ENCODE measurements around the gene ABAT.
"Not testable (repeated sequence)": the region's sequence is repeated elsewhere in the genome, so short reads cannot be mapped to it uniquely, and the experiment has no call there.

The ABAT gene

DNA sequence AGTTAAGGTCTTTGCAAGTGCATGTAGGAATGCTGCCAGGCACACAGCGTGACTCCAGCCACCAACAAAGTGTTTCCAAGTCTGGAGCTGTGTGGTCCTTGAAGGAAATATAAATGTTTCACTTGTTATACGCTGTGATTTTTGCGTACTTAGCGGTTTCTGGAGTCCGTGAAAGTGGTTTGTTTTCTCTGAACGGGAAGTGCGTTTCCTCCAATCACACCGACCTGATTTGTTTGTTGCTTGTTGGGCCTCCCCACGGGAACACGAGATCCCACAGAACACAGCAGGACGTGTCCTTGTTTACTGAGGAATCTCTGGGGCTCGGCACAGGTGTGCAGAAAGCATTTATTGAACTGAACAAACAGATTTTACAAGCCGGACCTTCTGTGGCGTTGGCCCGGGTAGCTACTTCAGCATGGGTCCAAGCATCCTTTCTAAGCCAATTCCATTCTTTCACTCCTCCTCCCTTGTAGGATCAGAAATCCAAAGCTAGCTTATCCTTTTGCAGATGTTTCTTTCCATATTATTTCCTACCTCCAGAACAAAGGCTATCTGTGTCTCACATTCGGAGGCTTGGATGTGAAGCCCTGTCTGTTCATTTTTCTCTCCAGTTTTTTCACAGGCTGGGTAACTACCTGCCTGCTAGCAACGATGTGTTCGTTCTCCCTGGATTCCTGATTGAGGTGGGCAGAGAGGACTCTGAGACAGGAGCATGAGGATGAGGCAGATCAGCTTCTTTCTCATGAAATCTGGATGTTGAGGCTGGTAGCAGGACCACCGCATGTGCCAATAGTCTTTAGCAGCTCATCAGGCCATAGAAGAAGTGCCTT is 44.6 kb downstream of the ABAT start:
- DNase-seq, result no peak

DNA sequence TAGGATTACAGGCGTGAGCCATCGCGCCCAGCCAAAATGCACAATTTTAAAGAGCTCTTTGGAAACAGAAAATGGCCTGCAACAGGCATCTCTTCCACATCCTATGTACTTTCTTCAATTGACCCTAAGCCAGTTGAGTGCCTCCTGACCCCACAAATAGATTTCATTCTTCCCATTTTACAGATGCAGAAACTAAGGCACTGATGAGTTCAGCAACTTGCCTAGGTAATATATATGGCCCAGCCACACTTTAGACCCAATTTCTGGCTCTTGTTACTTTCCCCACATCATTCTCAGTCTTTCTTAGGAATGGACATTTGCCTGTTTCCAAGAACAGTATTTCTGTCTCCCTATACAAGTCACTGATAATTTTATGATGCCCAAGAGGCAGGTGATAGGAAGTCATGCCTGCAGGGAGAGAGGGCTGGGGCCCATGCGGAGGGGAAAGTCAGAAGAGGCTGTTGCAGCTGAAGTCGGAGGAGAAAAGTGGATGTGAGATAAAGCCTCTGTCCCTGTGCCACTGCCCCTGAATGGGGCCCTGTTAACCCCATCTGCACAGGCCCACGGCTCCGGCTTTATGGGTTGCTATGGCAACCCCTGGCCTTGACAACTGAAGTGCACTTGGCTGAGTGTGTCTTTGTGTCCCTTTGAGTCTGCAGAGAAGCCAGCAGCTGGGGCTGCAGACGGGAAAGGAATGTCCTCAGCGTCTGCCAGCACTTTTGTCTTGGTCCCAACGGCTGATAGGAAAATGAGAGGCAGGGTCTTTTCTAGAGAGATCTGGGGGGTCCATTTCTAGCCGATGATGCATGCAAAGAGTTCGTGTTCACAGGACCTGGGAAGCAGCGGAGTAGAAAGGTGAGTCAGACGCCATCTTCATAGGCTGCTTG is 45.9 kb downstream of the ABAT start:
- DNase-seq, result no peak

DNA sequence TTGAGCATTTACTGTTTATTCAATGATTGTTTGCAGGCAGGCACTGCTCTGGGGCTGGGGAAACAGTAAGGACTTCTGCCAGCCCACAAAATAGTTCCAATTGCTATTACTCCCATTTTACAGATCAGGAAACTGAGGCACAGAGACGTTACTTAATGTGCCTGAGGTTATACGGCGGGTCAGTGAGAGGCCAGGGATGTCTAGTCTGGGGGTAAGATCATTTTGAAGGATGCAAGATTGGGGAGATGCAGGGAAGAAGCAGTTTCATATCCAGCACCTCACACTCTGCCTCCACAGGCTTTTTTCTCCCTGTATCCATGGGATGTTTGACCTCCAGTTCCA is 46.5 kb downstream of the ABAT start:
- DNase-seq, result no peak

DNA sequence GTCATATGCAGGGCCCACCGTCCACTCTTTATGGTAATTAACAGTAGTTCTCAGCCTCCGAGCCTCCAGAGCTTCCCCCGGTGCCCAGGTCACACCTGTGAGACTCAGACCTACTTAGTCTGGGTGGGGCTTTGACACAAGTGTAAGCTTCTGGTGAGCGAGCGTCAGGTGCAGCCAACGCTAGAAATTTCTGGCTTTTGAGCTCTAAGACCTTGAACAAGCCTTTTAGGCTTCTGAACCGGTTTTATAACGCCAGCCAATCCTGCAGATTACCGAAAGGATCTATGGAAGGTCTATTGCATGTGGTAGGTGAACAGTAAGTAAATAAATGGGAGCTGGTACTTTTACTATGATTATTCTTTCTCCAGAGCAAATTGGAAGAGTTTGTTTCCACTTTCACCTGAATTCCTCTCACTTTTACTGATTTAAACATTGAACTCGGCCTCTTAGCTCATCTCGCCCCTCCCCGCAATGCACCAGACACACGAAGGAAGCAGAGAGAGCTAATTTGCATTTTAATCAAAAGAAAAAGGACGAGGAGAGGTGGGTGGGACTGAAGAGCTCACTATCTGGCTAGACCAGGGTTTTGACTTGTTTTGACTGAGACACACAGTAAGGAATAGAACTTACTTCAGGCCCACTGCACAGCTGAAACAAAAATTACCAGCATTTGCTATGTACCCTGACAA is 47.1 kb downstream of the ABAT start:
- DNase-seq, result no peak

DNA sequence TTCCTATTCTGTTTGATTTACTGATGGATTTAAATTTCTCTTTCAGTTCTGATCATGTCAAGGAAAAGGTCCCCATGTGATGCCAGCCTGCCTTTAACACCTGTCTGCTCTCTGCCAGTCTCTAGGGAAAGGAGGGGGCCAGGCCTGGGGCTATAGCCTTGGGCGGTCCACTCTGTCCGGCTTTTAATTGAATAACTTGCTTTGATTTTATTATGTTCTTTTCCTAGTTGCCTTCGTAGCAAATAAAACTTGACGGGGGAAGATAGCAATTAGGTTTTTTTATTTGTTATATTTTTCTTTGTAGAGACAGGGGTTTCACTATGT is 47.6 kb downstream of the ABAT start:
- DNase-seq, result no peak

DNA sequence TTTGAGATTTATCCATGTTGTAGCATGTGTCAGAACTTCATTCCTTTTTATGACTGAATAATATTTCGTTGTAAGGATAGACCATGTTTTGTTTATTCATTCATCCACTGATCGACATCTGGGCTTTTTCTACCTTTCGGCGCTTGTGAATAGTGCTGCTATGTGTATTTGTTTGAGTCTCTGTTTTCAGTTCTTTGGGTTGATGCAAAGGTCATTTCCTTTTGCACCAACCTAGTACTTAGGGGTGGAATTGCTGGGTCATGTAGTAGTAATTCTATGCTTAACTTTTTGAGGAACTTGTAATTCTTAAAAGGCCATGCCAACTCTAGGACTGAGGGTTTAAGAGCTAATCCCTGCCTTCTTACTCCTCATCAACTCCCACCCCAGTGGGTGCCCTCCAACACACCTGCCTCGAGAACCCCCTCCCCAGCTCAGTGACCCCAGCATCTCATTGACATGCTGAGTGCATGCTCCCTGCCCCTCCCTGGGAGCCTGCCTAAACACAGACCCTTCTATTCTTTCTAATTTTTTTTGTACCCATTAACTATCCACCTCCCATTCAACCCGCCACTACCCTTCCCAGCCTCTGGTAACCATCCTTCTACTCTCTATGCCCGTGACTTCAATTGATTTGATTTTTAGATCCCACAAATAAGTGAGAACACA is 51.2 kb downstream of the ABAT start:
- no peak for DNase-seq

DNA sequence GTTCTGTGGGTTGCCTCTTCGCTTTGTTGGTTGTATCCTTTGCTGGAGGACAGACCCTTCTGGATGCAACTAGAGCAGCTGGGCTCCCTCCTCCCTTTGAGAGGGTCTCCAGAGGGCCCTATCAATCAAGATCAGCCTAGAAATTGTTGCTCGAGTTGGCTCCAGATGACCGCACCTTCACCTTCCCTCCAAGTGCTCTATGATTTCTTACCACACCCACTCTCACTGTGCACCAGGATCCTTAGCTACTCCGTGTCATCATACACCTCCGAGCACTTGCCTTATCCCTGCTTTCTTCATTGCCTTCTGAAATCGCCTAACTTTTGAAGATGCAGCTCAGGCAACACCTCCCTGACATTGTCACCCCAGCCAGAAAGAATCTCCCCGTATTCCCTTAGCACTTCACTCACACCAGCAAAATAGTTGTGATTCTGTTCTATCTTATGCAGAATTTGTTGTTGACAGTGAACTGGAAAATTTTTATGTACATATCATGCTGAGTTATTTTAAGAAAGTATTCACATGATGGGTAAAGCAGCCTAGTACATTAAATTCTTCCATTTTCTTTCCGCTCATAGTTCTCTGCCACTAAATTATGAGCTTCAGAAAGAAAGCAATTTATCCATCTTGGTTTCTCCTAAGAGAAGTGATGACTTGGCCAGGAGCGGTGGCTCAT is 52.9 kb downstream of the ABAT start:
- no peak for DNase-seq

DNA sequence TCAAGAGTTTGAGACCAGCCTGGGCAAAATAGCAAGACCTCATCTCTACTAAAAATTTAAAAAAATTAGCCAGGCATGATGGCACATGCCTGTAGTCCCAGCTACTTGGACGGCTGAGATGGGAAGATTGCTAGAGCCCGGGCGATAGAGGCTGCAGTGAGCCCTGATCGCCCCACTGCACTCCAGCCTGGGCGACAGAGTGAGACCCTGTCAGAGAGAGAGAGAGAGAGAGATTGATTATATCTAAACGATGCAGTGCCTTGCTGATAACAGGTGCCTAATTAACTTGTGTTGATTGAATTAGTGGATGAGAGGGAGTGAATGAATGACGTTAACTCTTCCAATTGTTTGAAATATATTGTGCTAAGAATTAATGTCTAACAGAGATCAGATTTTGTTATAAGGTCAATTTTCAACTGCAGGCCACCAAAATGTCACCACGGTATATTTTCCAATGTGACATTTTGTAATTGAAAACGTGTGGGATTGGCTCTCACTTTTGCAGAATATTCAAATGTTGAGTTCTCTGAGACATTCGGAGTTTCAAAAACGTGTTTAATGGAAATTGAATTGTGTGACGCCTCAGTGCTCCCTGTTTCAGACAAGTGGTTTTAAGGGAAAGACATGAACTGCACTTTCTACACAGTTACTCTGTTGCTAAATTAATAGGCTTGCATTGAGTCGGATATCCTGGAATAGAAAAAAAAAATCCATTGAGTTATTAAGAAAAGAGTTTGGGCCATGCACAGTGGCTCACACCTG is 53.6 kb downstream of the ABAT start:
- no peak for DNase-seq

DNA sequence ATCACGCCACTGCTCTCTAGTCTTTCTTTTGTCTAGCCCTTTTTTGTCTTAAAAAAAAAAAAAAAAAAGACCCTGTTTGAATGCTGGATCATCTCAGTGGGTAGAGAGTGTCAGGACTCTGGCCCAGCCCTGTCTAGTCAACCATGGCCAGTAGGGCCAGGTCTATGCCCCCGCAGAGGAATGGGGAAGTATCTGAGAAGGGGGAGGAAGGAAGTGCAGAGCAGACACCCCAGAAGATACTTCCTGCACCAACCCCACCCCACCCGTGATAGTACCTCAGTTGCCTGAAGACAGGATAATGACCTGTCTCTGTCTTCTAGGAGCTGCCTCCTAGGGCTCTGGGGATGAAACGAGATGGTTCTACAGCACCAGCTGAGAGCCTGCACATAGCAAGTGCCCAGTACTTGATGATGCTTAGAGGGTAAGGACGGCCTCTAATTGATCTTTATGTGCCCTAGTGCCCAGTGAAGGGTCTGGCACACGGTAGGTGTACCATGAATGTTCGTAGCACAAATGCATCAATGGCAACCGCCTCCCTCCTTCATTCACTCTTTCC is 55.4 kb downstream of the ABAT start:
- no peak for DNase-seq

DNA sequence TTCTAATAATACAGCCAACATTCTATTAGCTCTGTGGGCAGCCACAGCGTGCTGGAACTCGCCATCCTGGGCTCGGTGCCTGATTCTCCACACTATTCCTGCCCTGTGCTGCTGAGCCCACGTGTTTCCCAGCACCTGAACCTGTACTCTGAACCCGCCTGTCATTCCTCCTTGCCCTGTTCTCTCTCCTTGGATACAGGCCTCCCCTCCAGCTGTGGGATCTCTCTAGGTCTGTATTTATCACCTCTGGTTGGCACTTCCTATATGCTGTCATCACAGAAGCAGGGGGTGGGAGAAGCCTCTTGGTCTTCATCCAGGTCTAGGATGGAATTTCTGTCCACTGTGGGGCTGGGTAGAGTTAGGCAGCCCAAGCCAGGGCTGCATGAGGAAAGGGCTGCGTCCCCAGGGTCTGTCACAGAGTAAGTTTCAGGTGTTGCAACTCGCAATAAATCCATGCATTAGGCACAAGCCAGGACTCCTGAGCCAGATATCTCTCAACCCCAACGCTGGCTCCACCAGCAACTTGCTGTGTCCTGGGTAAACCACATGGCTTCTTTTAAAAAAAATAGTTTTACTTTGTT is 56.0 kb downstream of the ABAT start:
- DNase-seq, result no peak

DNA sequence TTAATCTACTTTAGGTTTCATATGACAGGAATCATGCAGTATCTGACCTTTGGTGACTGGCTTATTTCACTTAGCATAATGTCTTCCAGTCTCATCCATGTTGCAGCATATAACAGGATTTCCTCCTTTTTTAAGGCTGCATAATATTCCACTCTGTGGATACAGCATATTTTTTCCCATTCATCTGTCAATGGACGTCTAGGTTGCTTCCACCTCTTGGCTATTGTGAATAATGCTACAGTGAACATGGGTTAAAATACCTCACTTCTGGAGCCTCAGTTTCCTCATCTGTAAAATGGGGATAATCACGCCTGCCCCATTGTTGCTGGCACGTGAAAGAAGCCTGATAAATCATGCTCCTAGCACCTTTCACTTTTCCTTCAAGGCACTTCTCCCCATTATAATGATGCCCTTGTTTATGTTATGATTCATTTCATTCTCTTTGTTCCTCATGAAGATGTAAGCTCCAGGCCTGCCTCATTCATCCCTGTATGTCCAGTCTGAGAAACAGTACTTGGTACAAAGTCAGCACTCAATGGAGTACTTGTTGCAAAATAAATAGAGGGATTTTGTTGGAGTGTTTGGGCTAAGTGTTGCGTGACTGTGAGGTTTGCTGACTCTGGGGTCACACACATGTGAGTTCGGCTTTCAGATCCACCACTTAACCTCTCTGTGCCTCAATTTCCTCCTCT is 59.6 kb downstream of the ABAT start:
- DNase-seq, result no peak

DNA sequence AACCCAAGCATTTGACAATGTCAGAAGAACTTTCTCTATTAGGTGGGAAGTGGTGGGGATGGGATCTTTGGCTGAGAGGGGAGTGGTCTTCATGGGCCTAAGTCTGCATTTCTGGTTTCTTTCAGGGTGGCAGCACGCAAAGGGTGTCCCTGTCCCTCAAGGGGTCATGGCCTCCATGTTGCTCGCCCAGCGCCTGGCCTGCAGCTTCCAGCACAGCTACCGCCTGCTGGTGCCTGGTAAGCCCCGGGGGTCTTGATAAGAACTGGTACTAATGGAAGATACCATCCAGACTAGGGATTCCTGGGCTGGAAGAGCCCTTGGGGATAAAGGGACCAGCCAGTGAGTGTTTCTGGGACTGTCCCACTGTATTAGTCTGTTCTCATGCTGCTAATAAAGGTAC is 61.2 kb downstream of the ABAT start:
- no peak for DNase-seq

DNA sequence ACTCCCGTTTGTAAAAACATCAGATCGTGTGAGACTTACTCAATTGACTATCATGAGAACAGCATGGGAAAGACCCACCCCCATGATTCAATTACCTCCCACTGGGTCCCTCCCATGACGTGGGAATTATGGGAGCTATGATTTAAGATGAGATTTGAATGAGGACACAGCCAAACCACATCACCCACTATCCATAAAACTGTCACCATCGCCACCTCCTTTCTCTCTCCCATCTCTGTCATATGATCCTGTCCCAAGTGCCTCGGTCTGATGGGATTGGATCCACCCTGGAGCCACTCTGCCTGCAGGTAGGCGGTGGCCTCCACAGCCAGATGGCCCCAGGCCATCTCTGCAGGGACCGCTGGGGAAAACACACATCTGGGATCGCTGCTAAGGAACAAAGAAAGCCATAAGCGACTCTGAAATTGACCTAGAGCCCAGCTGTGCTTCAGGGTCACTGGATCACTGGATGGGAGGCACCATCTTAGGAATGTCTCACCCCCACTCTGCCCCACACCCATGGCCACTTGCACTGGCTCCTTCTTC is 61.8 kb downstream of the ABAT start:
- DNase-seq, result no peak

DNA sequence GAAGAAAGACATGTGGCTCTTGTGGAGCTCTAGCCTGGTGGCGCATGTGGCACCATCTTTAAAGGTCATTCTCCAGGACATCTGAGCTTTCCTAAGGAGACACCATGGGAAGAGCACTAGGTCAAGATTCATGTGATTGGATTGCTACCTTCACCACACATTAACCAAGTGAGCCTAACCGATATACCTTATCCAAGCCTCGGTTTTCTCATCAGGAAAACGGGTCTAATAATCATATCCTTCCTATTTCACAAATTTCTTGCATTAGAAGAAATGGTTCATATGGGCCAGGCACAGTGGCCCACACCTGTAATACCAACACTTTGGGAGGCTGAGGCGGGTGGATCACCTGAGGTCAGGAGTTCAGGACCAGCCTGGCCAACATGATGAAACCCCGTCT is 64.7 kb downstream of the ABAT start:
- DNase-seq, result no peak

DNA sequence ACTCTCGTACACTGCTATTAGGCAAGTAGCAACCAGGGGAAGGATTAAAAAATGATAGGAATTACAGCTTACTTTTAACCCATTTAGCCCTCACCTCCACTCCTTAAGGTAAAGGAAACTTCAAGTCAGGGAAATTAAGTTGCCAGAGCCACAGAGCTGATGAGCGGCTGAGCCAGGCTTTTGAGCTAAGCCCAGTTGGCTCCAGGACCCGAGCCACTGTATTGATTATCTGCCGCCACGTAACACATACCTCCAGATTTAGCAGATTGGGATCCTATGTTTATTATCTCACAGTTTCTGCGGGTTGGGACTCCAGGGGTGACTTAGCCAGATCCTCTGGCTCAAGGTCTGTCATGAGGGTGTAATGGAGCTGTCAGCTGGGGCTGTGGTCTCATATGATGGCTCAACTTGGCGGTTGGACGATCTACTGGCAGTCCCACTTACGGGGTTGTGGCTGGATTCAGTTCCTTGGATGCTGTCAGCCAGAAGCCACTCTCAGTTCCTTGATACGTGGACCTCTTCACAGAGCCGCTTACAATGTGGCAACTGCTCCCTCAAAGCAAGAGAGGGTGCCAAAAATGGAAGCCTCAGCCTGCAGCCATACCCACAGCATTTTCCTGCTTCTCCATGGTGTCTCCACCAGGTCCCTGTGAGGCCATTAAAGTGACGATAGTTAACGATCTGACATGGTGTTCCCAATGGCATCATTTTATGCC is 65.7 kb downstream of the ABAT start:
- no peak for DNase-seq

DNA sequence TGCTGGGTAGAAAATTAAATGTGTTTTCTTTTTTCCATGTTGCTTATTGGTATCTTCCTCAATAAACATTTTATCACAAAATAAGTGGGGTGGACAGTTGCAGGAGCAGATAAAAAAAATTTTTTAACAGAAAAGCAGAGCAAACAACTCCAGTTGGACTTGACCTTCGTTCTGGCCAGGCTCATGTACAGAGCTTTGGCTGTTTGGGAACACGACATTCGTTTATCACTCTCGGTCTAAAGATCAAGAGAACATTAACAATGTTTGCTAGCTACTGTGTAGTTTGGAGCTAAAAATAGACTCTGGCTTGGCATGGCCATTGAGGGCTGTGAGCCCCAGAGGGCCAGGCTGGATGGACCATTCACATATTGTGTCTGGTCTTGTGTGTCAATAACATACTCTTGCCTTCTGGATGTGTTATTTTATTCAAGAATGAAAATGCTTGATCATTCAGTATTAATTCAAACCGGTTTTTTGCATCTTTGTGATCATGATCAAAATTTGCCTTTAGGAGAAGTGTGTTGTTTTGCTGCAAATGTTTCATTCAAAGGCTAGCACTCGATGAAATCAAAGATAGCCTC is 66.4 kb downstream of the ABAT start:
- DNase-seq, result no peak

DNA sequence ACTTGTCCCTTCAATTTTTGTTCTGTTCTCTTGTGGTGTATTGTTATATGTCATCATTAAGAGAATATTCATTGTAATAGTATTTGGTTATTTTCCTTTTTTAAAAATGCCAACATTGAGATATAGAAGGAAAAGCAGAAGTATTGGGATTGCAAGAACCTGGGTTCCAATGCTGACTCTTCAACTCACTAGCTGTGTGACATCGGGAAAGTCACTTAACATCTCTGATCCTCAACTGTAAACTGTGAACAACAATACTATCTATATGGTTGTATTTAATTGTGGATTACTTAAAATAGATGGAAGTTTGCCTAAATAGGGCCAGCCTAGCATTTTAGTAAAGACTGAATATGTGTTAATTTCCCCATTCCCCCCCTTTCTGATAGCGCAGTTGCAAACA is 67.2 kb downstream of the ABAT start:
- DNase-seq, result no peak

DNA sequence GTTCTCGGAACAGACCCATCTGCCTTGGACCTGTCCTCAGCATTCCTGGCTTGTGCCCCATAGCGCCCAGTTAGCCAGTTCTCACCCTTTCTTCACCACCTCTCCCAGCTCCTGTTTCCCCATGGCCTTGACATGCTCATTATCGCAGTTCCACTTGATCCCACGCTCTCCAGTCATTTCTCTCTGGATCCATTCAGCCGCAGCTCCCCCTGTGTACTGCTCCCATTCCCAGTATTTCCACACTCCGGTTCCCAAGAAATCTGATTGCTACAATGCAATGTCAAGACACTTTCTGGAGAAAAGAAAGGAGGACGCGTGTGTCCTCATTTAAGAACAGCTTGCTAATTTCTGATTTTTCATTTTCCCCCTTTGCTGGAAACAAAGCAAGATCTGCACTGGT is 67.7 kb downstream of the ABAT start:
- no peak for DNase-seq

DNA sequence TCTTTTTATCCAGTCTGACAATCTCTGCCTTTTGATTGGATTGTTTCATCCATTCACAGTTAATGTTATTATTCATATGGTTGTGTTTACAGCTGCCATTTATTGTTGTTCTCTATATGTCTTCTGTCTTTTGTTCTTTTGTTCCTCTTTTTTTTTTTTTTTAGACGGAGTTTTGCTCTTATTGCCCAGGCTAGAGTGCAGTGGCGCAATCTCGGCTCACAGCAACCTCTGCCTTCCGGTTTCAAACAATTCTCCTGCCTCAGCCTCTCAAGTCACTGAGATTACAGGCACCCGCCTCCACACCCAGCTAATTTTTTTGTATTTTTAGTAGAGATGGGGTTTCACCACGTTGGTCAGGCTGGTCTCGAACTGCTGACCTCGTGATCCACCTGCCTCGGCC is 74.5 kb downstream of the ABAT start:
- DNase-seq, result not testable (repeated sequence)
